GM13977 (cell line): Measurements from ENCODE around the gene KIF26B.

Source experiments
- DNase-seq: peaks from one replicate; pipeline ENCODE4 v3.0.0; 2012; ENCODE audit warnings: low spot score
- in situ Hi-C: fragments of 300-500 bp; cut with MboI; formaldehyde crosslinking; loops from one replicate; pipeline ENCODE4 v1.12.0; 2022; ENCODE audit warnings: low sequenced_read_pairs, low pct_unique_long_range_greater_than_20kb, mixed read lengths, inconsistent platforms; ENCODE audit not compliant: unreplicated experiment
- TF ChIP-seq, protein P1 (sequence below): IDR thresholded peaks from 2 replicates; pipeline ENCODE4 v1.5.1; 2012; ENCODE audit warnings: mild to moderate bottlenecking, control low read depth; ENCODE audit not compliant: insufficient read depth; ENCODE audit errors: extremely low read depth, missing control alignments

KIF26B gene

DNA sequence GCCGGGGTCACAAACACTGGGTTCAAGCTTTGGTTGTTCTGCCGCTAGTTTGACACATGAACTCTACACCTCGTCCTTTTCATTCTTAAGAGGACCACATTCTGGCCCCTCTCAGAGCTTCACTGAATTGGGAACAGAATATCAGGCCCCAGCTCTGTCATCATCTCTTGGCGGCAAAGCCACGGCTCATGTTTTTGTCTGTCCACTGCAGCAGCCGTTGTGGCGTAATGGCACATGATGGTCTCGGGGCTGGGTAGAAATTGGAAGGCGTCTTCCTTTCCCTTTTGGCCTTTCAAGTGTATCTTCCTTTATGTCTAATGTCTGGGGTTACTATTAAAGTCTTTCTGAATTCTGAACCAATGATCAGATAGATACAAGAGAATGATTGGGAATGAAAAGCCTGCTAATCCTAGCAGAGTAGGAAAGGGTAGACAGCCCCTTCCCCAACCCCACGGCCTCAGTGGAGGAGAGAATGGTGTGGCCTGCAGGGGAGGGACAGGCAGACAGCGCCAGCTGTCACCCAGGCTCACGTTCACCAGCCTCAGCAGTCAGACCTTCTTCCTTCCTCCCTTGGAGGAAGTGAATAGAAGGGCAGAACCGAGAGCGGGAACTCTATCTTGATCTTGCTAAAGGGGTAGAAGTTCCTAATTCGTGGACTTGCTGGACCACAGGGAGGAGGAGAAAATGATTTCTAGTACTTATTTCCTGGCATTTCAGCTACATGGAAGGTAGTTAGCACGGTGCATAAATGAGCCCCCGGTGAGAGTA lies 498.1 kb downstream of the KIF26B start:
- TF ChIP-seq, protein P1, sequence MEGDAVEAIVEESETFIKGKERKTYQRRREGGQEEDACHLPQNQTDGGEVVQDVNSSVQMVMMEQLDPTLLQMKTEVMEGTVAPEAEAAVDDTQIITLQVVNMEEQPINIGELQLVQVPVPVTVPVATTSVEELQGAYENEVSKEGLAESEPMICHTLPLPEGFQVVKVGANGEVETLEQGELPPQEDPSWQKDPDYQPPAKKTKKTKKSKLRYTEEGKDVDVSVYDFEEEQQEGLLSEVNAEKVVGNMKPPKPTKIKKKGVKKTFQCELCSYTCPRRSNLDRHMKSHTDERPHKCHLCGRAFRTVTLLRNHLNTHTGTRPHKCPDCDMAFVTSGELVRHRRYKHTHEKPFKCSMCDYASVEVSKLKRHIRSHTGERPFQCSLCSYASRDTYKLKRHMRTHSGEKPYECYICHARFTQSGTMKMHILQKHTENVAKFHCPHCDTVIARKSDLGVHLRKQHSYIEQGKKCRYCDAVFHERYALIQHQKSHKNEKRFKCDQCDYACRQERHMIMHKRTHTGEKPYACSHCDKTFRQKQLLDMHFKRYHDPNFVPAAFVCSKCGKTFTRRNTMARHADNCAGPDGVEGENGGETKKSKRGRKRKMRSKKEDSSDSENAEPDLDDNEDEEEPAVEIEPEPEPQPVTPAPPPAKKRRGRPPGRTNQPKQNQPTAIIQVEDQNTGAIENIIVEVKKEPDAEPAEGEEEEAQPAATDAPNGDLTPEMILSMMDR, result no peak
- in situ Hi-C loops, result no loop called here
- DNase-seq, result no peak

DNA sequence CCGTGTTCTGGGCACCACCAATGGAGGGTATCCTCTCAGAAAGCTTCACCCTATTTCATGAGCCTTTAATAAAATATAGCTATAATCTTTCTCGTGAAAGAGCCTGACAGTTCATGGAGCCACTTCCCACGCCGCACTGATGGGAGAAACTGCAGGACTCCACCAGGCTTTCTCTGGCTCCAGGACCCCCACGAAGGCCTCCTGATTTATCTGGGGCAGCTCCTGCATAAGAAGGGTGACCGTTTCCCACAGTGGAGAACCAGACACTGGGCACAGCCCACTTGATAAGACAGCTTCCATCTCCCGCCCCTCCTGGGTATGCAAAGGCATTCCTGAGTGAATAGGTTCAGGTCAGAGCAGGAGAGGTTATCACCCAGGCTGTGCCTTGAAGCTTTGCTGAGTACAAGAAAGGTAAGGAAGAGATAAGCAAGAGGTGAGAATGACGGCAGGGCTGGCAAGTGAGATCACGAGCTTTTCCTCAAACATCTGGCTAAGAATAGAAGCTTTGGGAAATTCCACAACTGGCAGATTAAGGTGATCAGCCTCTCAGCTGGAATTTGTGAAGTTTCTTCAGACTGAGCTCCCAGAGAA lies 499.8 kb downstream of the KIF26B start:
- in situ Hi-C loops, result no loop called here
- TF ChIP-seq, protein P1, result no peak
- DNase-seq, result no peak

DNA sequence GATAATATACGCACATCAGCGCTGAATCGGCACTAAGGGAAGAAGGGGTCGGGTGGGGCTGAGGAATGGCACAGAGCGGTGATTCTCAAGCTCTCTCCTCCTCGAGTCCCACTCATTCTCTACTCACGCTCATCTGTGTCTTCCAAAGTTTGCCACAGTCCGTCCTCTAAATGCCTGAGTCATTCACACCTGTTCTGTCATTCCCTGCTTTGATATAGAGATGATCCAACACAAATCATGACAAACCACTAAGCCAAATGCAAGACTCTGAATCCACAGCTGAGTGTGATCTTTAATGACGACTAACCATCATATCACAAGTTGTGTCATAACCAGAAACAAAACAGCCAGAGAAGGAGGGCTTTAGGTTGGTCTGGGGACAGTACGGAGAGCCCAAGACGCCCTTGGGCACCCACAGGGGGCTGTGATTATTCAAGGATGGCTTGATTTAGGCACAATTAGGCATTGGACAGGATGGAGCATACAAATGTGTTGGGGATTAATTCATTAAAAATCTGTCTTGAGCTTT lies 501.5 kb downstream of the KIF26B start:
- TF ChIP-seq, protein P1, result no peak
- no peak for DNase-seq
- in situ Hi-C loops, result no loop called here

DNA sequence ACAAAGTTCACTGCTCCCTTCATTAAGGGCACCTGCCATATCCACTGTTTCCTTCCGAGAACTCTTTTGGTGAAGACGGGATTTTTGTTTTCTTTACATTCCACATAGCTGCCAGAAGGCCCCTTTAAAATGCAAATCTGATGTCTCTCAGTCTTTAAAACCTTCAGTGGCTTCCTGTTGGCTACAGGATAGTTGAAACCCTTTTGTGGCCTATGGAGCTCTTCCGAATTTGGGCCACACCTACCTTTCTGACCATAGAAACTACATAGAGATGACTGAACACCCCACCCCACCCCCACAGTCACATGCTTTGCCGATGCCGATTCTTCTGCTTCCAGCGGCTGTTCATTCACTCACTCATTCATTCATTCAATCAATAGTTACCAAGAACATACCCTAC lies 502.6 kb downstream of the KIF26B start:
- in situ Hi-C loops, result no loop called here
- TF ChIP-seq, protein P1, result no peak
- DNase-seq, result no peak

GRCh38 chr1:245663373-245663772 lies 508.6 kb downstream of the KIF26B start:
- DNase-seq, result no peak
- TF ChIP-seq, protein P1, result no peak

GRCh38 chr1:245663841-245664240 lies 509.1 kb downstream of the KIF26B start:
- no peak for DNase-seq
- in situ Hi-C loops, result no loop called here
- TF ChIP-seq, protein P1, result no peak

More at GRCh38 chr1:245663373-245663772, 508.6 kb downstream of the KIF26B start:
- in situ Hi-C loops, result no loop called here
